Epithelial cell of proximal tubule (primary cell): ENCODE measurements around the gene PRRT1B. TPM values are rescaled to one million over a fixed set of nuclear protein-coding genes. Genes with fewer than 3 reads are reported as not detected.

Source experiments
- DNase-seq: peaks from one replicate; pipeline ENCODE4 v3.0.0-alpha.2; 2011; ENCODE audit warnings: low read depth
- H3K4me3 ChIP-seq: 2 replicates; pipeline ENCODE4 v1.5.1; 2011; ENCODE audit warnings: low read depth, mild to moderate bottlenecking, low read length
- CTCF ChIP-seq: conservative IDR thresholded peaks from 2 replicates; pipeline ENCODE4 v1.5.1; 2012; ENCODE audit warnings: low read depth, mild to moderate bottlenecking, low read length
- total RNA-seq: library from RNA; depleted of rRNA; stranded (reverse); fragments of >200 nt; gene quantifications from 2 replicates; pipeline ENCODE4 v1.2.3, GENCODE V29; 2015

PRRT1B gene
- total RNA-seq, 1 donor from 2014 or later: not detected

DNA sequence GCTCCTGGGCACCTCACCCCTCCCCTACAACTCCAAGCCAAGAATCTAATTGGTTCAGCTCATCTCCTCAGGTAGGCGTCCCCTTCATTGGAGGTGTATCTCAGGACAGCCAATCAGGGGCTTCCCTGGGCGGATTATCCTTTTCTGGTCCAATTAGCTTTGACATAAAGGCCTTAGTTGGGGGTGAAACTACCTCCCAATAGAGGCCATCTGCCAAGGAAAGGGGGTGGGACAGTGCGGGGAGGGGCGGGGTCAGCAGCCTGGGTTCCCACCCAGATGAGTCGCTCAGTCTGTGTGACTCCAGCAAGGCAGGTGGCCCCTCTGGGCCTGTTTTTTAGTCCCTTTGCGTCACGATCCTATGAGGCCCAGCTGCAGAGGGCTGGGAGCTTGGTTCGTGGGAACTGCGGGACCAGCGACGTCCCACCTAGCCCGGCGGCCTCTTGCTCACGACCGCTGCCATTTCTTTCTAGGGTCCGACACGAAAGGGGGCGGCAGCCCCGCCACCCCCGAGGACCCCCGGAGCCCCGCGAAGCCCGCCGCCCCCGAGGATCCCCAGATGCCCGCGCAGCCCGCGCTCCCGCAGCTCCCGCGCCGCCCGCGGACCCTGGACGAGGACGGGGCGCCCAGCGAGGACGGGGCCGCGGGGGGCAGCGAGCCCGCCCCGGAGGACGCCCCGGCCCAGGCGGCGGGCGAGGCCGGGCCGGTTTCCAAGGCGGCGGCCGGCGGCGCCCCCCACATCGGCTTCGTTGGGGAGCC, 8.9 kb downstream of the PRRT1B start:
- H3K4me3 ChIP-seq: no peak overlapping the region
- no peak for DNase-seq
- TF ChIP-seq CTCF: no peak

DNA sequence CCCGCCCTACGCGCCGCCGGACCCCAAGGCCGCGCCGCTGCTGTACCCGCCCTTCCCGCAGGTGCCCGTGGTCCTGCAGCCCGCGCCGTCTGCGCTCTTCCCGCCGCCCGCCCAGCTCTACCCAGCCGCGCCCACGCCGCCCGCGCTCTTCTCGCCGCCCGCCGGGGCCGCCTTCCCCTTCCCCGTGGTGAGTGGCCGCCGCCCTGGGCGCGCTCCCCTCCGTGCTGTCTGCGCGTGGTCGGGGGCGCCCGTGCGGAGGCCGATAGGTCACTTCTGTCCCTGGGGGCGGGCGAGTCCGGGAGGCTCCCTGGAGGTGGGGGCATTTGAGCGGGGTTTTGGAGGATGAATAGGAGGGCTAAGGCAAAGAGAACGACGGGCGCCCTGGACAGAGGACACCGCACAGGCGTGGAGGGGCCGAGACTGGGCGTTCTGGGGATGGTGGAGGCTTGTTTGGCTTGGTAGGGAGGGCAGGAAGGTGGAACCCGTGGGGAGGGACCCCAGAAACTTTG, 9.6 kb downstream of the PRRT1B start:
- no peak for TF ChIP-seq CTCF
- no peak overlapping the region for H3K4me3 ChIP-seq
- DNase-seq: no peak

GRCh38 chr9:131555841-131556673, 10.7 kb downstream of the PRRT1B start:
- DNase-seq: no peak
- no peak overlapping the region for H3K4me3 ChIP-seq
- TF ChIP-seq CTCF: no peak

DNA sequence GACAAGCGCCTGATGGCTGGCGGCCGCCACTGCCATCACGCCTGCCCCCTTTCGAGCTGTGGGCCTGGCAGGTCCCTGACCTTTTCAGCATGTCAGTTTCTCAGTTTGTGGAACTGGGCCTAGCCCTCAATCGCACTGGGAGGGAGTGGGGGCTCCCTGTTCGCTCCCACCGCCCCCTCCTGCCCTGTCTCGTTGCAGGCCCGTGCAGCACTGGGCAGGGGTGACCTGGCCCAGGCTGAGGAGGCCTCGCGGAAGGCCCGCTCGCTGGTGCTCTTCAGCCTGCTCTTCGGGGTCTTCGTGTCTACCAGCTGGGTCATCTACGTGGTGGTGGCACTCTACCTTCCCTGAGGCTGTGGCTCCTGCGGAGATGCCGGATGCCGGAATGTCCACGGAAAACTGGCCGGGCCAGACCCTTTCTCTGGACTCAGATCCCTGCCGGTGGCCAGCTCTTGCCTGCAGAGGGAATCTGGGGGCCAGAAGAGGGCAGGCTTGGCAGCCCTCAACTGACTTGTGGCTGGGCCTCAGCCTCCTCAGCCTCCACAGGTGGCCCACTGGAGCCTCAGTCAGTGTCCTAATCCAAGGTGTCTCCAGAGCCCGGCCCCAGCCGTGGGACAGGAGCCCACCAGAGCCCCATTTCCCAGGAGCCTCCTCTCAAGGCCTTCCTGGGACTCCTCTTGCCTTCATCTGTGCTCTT, 12.7 kb downstream of the PRRT1B start:
- TF ChIP-seq CTCF: no peak
- DNase-seq: no peak
- no peak overlapping the region for H3K4me3 ChIP-seq

GRCh38 chr9:131559421-131560000, 14.2 kb downstream of the PRRT1B start:
- no peak for TF ChIP-seq CTCF
- H3K4me3 ChIP-seq: no peak overlapping the region
- no peak for DNase-seq
